BE2C (cell line): ENCODE data around the gene TMEFF2.

Experiments
- DNase-seq: peaks from one replicate; pipeline ENCODE4 v3.0.0-alpha.2; 2020
- H3K27me3 ChIP-seq: fragments of 250-450 bp; sonication (Bioruptor Pico); 2 replicates; pipeline ENCODE4 v1.5.1; 2020; ENCODE audit warnings: mild to moderate bottlenecking
- H3K36me3 ChIP-seq: fragments of 250-450 bp; sonication (Bioruptor Pico); 2 replicates; pipeline ENCODE4 v1.5.1; 2020; ENCODE audit warnings: mild to moderate bottlenecking
- H3K4me1 ChIP-seq: fragments of 250-450 bp; sonication (Bioruptor Pico); 2 replicates; pipeline ENCODE4 v1.5.1; 2020
- H3K4me3 ChIP-seq: 2 replicates; pipeline ENCODE4 v1.5.1; 2011; ENCODE audit warnings: low read depth, low read length
- H3K9me3 ChIP-seq: fragments of 250-450 bp; sonication (Bioruptor Pico); 2 replicates; pipeline ENCODE4 v1.5.1; 2020
- TF ChIP-seq, protein P1 (sequence below): IDR thresholded peaks from 2 replicates; pipeline ENCODE4 v1.5.1; 2012; ENCODE audit warnings: mild to moderate bottlenecking, low read depth, low read length

The TMEFF2 gene

DNA sequence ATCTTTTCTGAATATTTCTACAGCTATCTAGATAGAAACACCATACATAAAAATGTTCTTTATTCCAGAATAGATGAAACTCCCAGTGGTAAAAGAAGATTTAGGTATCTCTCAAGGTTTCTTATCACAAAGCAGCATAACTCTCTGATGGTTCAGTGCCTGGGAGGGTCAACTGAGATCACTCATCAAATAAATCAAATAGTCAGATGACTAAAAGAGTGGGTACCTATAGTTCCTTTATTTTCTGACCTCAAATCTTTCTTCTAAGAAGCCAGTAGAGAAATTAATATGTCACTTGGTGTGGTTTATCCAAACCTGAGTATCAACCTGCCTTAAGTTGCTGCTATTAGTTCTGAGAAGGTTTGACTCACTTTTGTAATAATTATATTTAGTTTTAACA, 120.9 kb downstream of the TMEFF2 start:
- no peak overlapping the region for H3K4me3 ChIP-seq
- H3K36me3 ChIP-seq = no peaks in the 10 kb centered on the region
- H3K27me3 ChIP-seq = no peaks in the 10 kb centered on the region
- TF ChIP-seq, protein P1, sequence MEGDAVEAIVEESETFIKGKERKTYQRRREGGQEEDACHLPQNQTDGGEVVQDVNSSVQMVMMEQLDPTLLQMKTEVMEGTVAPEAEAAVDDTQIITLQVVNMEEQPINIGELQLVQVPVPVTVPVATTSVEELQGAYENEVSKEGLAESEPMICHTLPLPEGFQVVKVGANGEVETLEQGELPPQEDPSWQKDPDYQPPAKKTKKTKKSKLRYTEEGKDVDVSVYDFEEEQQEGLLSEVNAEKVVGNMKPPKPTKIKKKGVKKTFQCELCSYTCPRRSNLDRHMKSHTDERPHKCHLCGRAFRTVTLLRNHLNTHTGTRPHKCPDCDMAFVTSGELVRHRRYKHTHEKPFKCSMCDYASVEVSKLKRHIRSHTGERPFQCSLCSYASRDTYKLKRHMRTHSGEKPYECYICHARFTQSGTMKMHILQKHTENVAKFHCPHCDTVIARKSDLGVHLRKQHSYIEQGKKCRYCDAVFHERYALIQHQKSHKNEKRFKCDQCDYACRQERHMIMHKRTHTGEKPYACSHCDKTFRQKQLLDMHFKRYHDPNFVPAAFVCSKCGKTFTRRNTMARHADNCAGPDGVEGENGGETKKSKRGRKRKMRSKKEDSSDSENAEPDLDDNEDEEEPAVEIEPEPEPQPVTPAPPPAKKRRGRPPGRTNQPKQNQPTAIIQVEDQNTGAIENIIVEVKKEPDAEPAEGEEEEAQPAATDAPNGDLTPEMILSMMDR = no peak
- no peaks in the 10 kb centered on the region for H3K4me1 ChIP-seq
- no peaks in the 10 kb centered on the region for H3K9me3 ChIP-seq
- DNase-seq = no peak

DNA sequence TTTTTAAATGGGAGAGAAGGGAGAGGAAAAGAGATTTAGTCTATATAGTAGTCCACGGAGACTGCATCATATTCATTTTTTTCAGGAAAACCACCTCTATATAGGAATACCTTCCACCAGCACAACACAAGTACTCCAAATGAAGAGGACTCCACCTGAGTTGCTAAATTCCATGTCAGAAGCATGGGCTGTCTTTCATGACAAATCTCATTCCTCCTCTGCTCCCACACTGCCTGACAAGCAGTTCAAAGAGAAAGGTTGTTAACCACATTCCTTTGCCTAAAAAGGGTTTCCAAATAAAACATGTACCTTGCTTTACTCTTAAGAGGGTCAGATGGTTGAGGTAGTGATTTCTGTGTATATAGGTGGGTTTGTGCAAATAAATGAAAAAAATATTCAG, 122.0 kb downstream of the TMEFF2 start:
- no peak for DNase-seq
- H3K36me3 ChIP-seq = no peaks in the 10 kb centered on the region
- TF ChIP-seq, protein P1 = no peak
- H3K4me1 ChIP-seq = no peaks in the 10 kb centered on the region
- no peaks in the 10 kb centered on the region for H3K27me3 ChIP-seq
- H3K9me3 ChIP-seq = no peaks in the 10 kb centered on the region
- H3K4me3 ChIP-seq = no peak overlapping the region

DNA sequence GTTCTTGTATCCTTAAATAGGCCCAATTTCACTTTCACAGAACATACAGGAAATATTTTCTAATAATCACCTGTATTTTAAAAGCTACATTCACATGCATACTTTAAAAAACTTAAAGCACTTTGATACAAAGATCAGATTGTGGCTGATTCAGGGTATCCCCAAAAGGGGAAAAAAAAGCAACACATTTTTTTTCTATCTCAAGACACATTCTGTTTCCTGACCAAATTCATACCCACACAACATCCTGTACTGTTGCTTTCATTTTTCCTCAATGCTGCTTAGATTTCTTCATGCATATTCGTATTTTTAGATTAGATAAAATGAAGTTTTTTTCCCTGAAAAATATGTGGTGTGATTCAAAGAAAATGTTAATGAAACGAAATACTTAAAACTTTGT, 122.5 kb downstream of the TMEFF2 start:
- H3K4me3 ChIP-seq = no peak overlapping the region
- H3K27me3 ChIP-seq = no peaks in the 10 kb centered on the region
- no peaks in the 10 kb centered on the region for H3K9me3 ChIP-seq
- no peak for DNase-seq
- H3K36me3 ChIP-seq = no peaks in the 10 kb centered on the region
- TF ChIP-seq, protein P1 = no peak
- no peaks in the 10 kb centered on the region for H3K4me1 ChIP-seq

DNA sequence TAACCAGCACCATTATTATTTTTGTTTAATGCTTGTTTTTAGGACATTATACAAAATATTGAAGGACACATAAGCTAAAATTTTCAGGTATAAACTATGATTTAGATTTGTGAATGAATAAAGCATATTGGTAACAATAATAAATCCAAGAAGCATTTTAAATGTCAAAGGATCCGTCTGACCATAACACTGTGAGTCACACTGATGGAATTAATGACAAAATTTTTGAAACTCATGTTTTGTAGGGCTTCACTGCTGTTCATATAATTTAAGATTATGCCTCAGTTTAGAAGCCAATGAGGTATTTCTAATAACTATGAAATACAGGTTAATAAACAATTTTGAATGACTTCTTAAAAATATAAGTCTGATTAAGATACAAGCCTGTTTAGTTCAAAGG, 124.6 kb downstream of the TMEFF2 start:
- Histone ChIP-seq H3K4me1 (no peaks in the 10 kb centered on the region), H3K36me3 (no peaks in the 10 kb centered on the region), H3K27me3 (no peaks in the 10 kb centered on the region), H3K4me3 (no peak overlapping the region), H3K9me3 (no peaks in the 10 kb centered on the region)
- DNase-seq = no peak
- TF ChIP-seq, protein P1 = no peak

DNA sequence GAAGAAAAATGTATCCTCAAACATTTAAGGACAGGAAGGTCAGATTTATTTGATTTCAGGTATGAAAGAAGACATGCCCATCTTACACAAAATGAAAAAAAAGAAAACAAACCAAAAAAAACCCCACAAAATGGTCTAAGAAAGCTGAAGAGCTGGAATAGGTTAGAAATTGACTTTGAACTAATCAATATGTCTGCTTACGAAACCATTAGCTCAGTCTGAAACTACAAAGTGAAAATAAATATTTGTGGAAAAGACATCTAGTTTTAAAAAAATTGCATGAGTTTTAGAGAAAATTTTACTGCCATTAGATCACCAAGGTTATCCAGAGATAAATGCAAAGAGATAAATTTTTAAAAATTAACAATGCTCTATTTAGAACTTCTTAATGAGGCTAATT, 125.3 kb downstream of the TMEFF2 start:
- H3K4me3 ChIP-seq = no peak overlapping the region
- TF ChIP-seq, protein P1 = no peak
- no peaks in the 10 kb centered on the region for H3K9me3 ChIP-seq
- no peaks in the 10 kb centered on the region for H3K36me3 ChIP-seq
- H3K27me3 ChIP-seq = no peaks in the 10 kb centered on the region
- no peaks in the 10 kb centered on the region for H3K4me1 ChIP-seq
- no peak for DNase-seq

DNA sequence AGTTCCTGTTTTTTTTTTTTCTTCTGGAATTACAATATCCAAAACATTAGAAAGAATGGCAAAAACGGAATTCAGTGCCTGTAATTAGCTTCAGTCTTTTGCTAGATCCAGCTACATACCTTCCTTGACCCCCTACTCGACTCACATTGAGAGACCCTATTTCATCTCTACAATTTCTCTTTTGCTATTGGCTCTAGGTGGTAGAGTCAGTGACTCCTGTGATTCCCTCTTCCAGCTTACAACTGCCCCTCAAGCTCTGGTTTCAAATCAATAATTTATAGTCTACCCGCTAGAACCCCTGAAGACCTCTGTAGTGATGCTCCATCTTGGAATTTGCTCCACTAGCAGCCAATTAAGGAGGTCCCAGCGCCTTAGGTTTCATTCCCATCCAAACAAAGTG, 125.8 kb downstream of the TMEFF2 start:
- TF ChIP-seq, protein P1 = no peak
- Histone ChIP-seq H3K36me3 (no peaks in the 10 kb centered on the region), H3K27me3 (no peaks in the 10 kb centered on the region), H3K4me3 (no peak overlapping the region), H3K4me1 (no peaks in the 10 kb centered on the region), H3K9me3 (no peaks in the 10 kb centered on the region)
- DNase-seq = no peak
